HepG2 (cell line): ENCODE results near the gene HINFP. TPM values are rescaled to one million over a fixed set of nuclear protein-coding genes. Genes with fewer than 3 reads are reported as not detected.

Experiments used
- ESRRA ChIP-seq: sonication (generic); formaldehyde crosslinking; IDR thresholded peaks from 2 replicates; pipeline ENCODE4 v1.5.1; 2020; ENCODE audit warnings: mild to moderate bottlenecking, low read depth, missing genetic modification reagents
- GABPB1 ChIP-seq: IDR thresholded peaks from 2 replicates; pipeline ENCODE4 v1.6.1; 2016; ENCODE audit warnings: mild to moderate bottlenecking, missing genetic modification reagents, moderate library complexity, missing compliant biosample characterization
- GLMP ChIP-seq: sonication (generic); formaldehyde crosslinking; IDR thresholded peaks from 2 replicates; pipeline ENCODE4 v1.9.0; 2021; ENCODE audit warnings: missing genetic modification reagents, mild to moderate bottlenecking, borderline replicate concordance
- MXI1 ChIP-seq: IDR thresholded peaks from 3 replicates; pipeline ENCODE4 v1.6.1; 2012; ENCODE audit warnings: low read depth, low read length, inconsistent platforms, borderline replicate concordance
- NFRKB ChIP-seq: fragments of 450-650 bp; IDR thresholded peaks from 2 replicates; pipeline ENCODE4 v1.6.1; 2017
- RNF2 ChIP-seq: fragments of 450-650 bp; conservative IDR thresholded peaks from 2 replicates; pipeline ENCODE4 v1.6.1; 2016; ENCODE audit warnings: low read depth
- SATB2 ChIP-seq: sonication (generic); formaldehyde crosslinking; IDR thresholded peaks from 2 replicates; pipeline ENCODE4 v1.5.0; 2020; ENCODE audit warnings: missing genetic modification reagents
- SSRP1 ChIP-seq: IDR thresholded peaks from 2 replicates; pipeline ENCODE4 v1.6.1; 2016; ENCODE audit warnings: control low read depth
- YEATS2 ChIP-seq: sonication (generic); formaldehyde crosslinking; IDR thresholded peaks from 2 replicates; pipeline ENCODE4 v1.4.0; 2020; ENCODE audit warnings: missing genetic modification reagents, borderline replicate concordance
- ZBTB7B ChIP-seq: sonication (generic); formaldehyde crosslinking; IDR thresholded peaks from 2 replicates; pipeline ENCODE4 v1.4.0; 2020; ENCODE audit warnings: missing genetic modification reagents
- ZNF318 ChIP-seq: sonication (generic); formaldehyde crosslinking; IDR thresholded peaks from 2 replicates; pipeline ENCODE4 v1.4.0; 2020; ENCODE audit warnings: mild to moderate bottlenecking, missing genetic modification reagents
- ZNF367 ChIP-seq: sonication (generic); formaldehyde crosslinking; IDR thresholded peaks from 2 replicates; pipeline ENCODE4 v1.4.0; 2020; ENCODE audit warnings: missing genetic modification reagents, borderline replicate concordance
- ZNF878 ChIP-seq: sonication (generic); formaldehyde crosslinking; IDR thresholded peaks from 2 replicates; pipeline ENCODE4 v1.8.1; 2023; ENCODE audit warnings: mild to moderate bottlenecking, missing genetic modification reagents, moderate library complexity
- polyA plus RNA-seq, 8 experiments: library from polyadenylated mRNA; depleted of rRNA in 3 of 8; stranded (reverse) in 7 of 8; unstranded in 1 of 8; fragments of >200 nt; fragmentation: Illumina TruSeq in 4 of 8; extraction: Trizol in 4 of 8; gene quantifications; 2 replicates each; pipeline versions ENCODE4 v1.2.1 to v1.2.3, GENCODE V29; 2011 to 2016; ENCODE audit warnings: low read depth in 4 of 8, missing spikeins in 1 of 8, mixed read lengths in 1 of 8; ENCODE audit not compliant: insufficient read depth in 1 of 8
- total RNA-seq, 5 experiments: library from RNA; depleted of rRNA; stranded (reverse); fragments of >200 nt; fragmentation: Illumina TruSeq; extraction: Trizol; gene quantifications; 2 replicates each; pipeline ENCODE4 v1.2.3, GENCODE V29; 2016; ENCODE audit warnings: low read depth in 1 of 5
- TF ChIP-seq, protein P1 (sequence below): IDR thresholded peaks from 2 replicates; pipeline ENCODE4 v1.6.1; 2016; ENCODE audit warnings: control low read depth
- TF ChIP-seq, protein P2 (sequence below): sonication (generic); formaldehyde crosslinking; IDR thresholded peaks from 2 replicates; pipeline ENCODE4 v1.4.0; 2020; ENCODE audit warnings: missing genetic modification reagents, borderline replicate concordance

The HINFP gene
- total and polyA plus RNA-seq, 2 of the 13 experiments (the other 11 are each of a cell fraction or from before 2014, with no cell fraction given): 15.1 to 21.4 TPM

- TF ChIP-seq RNF2: no peak
- no peak for TF ChIP-seq SSRP1 (CRISPR knock-in tag)
- no peak; the same call in 1 of the 2 replicates for TF ChIP-seq ZBTB7B (CRISPR knock-in tag)
- no peak for TF ChIP-seq NFRKB
- 0 out of 2 replicates have a peak, but pooled peaks have one; percentile 43 for TF ChIP-seq ZNF878 (CRISPR knock-in tag)
- TF ChIP-seq ZNF318 (CRISPR knock-in tag): no peak
- TF ChIP-seq SATB2 (CRISPR knock-in tag): no peak
- no peak for TF ChIP-seq MXI1
- no peak for TF ChIP-seq ZNF367
- no peak for TF ChIP-seq YEATS2 (CRISPR knock-in tag)
- TF ChIP-seq, protein P1, sequence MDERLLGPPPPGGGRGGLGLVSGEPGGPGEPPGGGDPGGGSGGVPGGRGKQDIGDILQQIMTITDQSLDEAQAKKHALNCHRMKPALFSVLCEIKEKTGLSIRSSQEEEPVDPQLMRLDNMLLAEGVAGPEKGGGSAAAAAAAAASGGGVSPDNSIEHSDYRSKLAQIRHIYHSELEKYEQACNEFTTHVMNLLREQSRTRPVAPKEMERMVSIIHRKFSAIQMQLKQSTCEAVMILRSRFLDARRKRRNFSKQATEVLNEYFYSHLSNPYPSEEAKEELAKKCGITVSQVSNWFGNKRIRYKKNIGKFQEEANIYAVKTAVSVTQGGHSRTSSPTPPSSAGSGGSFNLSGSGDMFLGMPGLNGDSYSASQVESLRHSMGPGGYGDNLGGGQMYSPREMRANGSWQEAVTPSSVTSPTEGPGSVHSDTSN (CRISPR knock-in tag): no peak
- no peak; the same call in none of the 2 replicates for TF ChIP-seq ESRRA
- TF ChIP-seq, protein P2, sequence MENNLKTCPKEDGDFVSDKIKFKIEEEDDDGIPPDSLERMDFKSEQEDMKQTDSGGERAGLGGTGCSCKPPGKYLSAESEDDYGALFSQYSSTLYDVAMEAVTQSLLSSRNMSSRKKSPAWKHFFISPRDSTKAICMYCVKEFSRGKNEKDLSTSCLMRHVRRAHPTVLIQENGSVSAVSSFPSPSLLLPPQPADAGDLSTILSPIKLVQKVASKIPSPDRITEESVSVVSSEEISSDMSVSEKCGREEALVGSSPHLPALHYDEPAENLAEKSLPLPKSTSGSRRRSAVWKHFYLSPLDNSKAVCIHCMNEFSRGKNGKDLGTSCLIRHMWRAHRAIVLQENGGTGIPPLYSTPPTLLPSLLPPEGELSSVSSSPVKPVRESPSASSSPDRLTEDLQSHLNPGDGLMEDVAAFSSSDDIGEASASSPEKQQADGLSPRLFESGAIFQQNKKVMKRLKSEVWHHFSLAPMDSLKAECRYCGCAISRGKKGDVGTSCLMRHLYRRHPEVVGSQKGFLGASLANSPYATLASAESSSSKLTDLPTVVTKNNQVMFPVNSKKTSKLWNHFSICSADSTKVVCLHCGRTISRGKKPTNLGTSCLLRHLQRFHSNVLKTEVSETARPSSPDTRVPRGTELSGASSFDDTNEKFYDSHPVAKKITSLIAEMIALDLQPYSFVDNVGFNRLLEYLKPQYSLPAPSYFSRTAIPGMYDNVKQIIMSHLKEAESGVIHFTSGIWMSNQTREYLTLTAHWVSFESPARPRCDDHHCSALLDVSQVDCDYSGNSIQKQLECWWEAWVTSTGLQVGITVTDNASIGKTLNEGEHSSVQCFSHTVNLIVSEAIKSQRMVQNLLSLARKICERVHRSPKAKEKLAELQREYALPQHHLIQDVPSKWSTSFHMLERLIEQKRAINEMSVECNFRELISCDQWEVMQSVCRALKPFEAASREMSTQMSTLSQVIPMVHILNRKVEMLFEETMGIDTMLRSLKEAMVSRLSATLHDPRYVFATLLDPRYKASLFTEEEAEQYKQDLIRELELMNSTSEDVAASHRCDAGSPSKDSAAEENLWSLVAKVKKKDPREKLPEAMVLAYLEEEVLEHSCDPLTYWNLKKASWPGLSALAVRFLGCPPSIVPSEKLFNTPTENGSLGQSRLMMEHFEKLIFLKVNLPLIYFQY (CRISPR knock-in tag): no peak; the same call in 1 of the 2 replicates
- peak; percentile 82 for TF ChIP-seq GABPB1 (CRISPR knock-in tag)
- no peak for TF ChIP-seq GLMP (CRISPR knock-in tag)
Observed at GRCh38 chr11:119168471-119169281, 47.3 kb downstream of the HINFP start, which contains the start of gene NLRX1 (continued).
